IPS-18c (cell line): ENCODE results near the gene ZNF79.
"Not testable (repeated sequence)": the region's sequence is repeated elsewhere in the genome, so short reads cannot be mapped to it uniquely, and the experiment has no call there.

ENCODE experiments used
- H3K4me3 ChIP-seq: 2 replicates; pipeline ENCODE4 v1.7.0; 2013; ENCODE audit warnings: low read depth, mild to moderate bottlenecking, low read length, moderate library complexity; ENCODE audit not compliant: insufficient read depth
- H3K9me3 ChIP-seq: one replicate; pipeline ENCODE4 v1.6.1; 2013; ENCODE audit warnings: mild to moderate bottlenecking, low read length, moderate library complexity; ENCODE audit not compliant: control insufficient read depth, insufficient read depth

ZNF79 gene

GRCh38 chr9:127466407-127466917, 42.3 kb downstream of the ZNF79 start:
- not testable (repeated sequence) for H3K4me3 ChIP-seq, H3K9me3 ChIP-seq

- Histone ChIP-seq H3K9me3 (no peaks in the 10 kb centered on the region), H3K4me3 (no peak overlapping the region)
Observed at GRCh38 chr9:127467621-127468020, 43.4 kb downstream of the ZNF79 start.

- H3K9me3 ChIP-seq, result no peaks in the 10 kb centered on the region
- H3K4me3 ChIP-seq, result no peak overlapping the region
Observed at GRCh38 chr9:127470662-127471061, 46.5 kb downstream of the ZNF79 start.

- H3K9me3 ChIP-seq, result no peaks in the 10 kb centered on the region
- no peak overlapping the region for H3K4me3 ChIP-seq
Observed at GRCh38 chr9:127473501-127473900, 49.3 kb downstream of the ZNF79 start.

- H3K9me3 ChIP-seq, result no peaks in the 10 kb centered on the region
Observed at GRCh38 chr9:127473932-127474331, 49.8 kb downstream of the ZNF79 start.

GRCh38 chr9:127474592-127474991, 50.4 kb downstream of the ZNF79 start:
- H3K9me3 ChIP-seq, result no peaks in the 10 kb centered on the region

More at GRCh38 chr9:127473932-127474331, 49.8 kb downstream of the ZNF79 start:
- no peak overlapping the region for H3K4me3 ChIP-seq

GRCh38 chr9:127479507-127480081, 55.4 kb downstream of the ZNF79 start:
- no peaks in the 10 kb centered on the region for H3K9me3 ChIP-seq
- H3K4me3 ChIP-seq, result no peak overlapping the region

More at GRCh38 chr9:127474592-127474991, 50.4 kb downstream of the ZNF79 start:
- H3K4me3 ChIP-seq, result no peak overlapping the region

GRCh38 chr9:127482662-127483061, 58.5 kb downstream of the ZNF79 start:
- Histone ChIP-seq H3K4me3 (no peak overlapping the region), H3K9me3 (no peaks in the 10 kb centered on the region)

GRCh38 chr9:127485995-127486394, 61.8 kb downstream of the ZNF79 start:
- Histone ChIP-seq H3K9me3 (peaks cover 2% of the 10 kb centered on the region), H3K4me3 (no peak overlapping the region)

- Histone ChIP-seq H3K4me3 (no peak overlapping the region), H3K9me3 (peaks cover 2% of the 10 kb centered on the region)
Observed at GRCh38 chr9:127488946-127489345, 64.8 kb downstream of the ZNF79 start.

GRCh38 chr9:127489471-127490115, 65.4 kb downstream of the ZNF79 start:
- H3K4me3 ChIP-seq, result no peak overlapping the region
- H3K9me3 ChIP-seq, result peaks cover 2% of the 10 kb centered on the region

GRCh38 chr9:127490535-127491230, 66.5 kb downstream of the ZNF79 start:
- H3K9me3 ChIP-seq, result peaks cover 2% of the 10 kb centered on the region
- no peak overlapping the region for H3K4me3 ChIP-seq

GRCh38 chr9:127491516-127491915, 67.3 kb downstream of the ZNF79 start:
- peaks cover 2% of the 10 kb centered on the region for H3K9me3 ChIP-seq
- H3K4me3 ChIP-seq, result no peak overlapping the region

GRCh38 chr9:127492616-127493015, 68.4 kb downstream of the ZNF79 start:
- H3K4me3 ChIP-seq, result no peak overlapping the region
- H3K9me3 ChIP-seq, result peaks cover 2% of the 10 kb centered on the region

GRCh38 chr9:127493592-127494303, 69.6 kb downstream of the ZNF79 start:
- H3K9me3 ChIP-seq, result peaks cover 2% of the 10 kb centered on the region
- no peak overlapping the region for H3K4me3 ChIP-seq

- Histone ChIP-seq H3K4me3 (no peak overlapping the region), H3K9me3 (peaks cover 2% of the 10 kb centered on the region)
Observed at GRCh38 chr9:127494304-127494702, 70.1 kb downstream of the ZNF79 start.
